ENCODE measurements around the gene FOXJ2.

DNA sequence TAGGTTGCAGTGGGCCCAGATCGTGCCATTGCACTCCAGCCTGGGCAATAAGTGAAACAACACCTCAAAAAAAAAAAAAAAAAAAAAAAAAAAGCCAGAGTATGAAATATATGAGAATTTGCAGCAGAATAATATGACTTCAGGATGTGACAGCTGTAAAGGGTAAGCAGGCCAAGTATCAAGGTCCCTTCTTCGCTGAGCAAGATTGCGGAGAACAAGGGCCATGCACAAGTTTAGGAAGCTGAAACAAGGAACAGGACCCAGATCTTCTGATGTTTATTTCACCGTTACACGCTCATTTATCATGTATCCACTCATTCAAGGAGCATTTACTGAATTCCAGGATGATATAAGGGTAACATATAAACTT lies 659 bp upstream of the FOXJ2 start:
- TF ChIP-seq, protein P1, sequence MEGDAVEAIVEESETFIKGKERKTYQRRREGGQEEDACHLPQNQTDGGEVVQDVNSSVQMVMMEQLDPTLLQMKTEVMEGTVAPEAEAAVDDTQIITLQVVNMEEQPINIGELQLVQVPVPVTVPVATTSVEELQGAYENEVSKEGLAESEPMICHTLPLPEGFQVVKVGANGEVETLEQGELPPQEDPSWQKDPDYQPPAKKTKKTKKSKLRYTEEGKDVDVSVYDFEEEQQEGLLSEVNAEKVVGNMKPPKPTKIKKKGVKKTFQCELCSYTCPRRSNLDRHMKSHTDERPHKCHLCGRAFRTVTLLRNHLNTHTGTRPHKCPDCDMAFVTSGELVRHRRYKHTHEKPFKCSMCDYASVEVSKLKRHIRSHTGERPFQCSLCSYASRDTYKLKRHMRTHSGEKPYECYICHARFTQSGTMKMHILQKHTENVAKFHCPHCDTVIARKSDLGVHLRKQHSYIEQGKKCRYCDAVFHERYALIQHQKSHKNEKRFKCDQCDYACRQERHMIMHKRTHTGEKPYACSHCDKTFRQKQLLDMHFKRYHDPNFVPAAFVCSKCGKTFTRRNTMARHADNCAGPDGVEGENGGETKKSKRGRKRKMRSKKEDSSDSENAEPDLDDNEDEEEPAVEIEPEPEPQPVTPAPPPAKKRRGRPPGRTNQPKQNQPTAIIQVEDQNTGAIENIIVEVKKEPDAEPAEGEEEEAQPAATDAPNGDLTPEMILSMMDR (conservative IDR thresholded peaks at IDR 0.05) = no peak
- no peak for TF ChIP-seq EZH2 (IDR thresholded peaks at IDR 0.05; ENCODE audit: low read depth)

Data from PC-9 (cell line).